Measurements from ENCODE around the gene MCM5. TPM values are rescaled to one million over a fixed set of nuclear protein-coding genes. Genes with fewer than 3 reads are reported as not detected.

The MCM5 gene
- total and polyA plus RNA-seq, 2 of the 13 experiments (the other 11 are each of a cell fraction or from before 2014, with no cell fraction given): 40.2 to 93.5 TPM

DNA sequence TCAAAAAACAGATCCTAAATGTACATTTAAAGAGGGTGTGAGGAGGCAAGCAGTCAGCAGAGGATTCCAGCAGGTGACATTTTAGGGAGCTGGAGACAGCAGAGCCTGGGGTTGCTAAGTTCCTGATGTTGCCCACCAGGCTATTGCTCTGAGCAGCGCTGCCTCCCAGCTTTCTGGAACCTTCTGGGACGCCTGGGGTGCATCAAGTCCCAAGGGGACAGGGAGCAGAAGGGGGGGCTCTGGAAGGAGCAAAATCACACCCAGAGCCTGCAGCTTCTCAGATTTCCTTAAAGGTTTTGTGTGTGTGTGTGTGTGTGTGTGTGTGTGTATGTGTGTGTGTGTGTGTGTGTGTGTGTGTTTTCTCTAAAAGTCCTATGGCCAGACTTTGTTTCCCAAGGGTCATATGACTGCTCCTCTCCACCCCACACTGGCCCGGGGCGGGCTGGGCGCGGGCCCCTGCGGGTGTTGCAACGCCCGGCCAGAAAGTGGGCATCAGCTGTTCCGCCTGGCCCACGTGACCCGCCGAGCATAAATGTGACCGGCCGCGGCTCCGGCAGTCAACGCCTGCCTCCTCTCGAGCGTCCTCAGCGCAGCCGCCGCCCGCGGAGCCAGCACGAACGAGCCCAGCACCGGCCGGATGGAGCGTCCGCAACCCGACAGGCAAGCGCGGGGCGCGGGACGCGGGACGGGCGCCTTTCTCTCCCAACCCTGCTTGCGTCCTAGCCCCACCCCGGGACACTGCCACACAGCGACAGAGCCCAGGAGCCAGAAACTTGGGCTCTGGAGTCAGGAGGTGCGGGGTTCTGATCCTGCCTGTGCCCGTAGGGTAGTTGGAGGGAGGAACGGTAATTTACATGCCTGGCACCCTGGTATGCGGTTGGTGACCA is 19.2 kb upstream of the MCM5 start, which contains the start of gene HMOX1 (continued):
- TF ChIP-seq, protein P1, sequence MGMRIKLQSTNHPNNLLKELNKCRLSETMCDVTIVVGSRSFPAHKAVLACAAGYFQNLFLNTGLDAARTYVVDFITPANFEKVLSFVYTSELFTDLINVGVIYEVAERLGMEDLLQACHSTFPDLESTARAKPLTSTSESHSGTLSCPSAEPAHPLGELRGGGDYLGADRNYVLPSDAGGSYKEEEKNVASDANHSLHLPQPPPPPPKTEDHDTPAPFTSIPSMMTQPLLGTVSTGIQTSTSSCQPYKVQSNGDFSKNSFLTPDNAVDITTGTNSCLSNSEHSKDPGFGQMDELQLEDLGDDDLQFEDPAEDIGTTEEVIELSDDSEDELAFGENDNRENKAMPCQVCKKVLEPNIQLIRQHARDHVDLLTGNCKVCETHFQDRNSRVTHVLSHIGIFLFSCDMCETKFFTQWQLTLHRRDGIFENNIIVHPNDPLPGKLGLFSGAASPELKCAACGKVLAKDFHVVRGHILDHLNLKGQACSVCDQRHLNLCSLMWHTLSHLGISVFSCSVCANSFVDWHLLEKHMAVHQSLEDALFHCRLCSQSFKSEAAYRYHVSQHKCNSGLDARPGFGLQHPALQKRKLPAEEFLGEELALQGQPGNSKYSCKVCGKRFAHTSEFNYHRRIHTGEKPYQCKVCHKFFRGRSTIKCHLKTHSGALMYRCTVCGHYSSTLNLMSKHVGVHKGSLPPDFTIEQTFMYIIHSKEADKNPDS (CRISPR knock-in tag; IDR thresholded peaks at IDR 0.05): no peak; the same call in 1 of the 2 replicates
- no peak for TF ChIP-seq ZNF329 (CRISPR knock-in tag; IDR thresholded peaks at IDR 0.05; ENCODE audit: low read depth)
- TF ChIP-seq GTF2F1 (IDR thresholded peaks at IDR 0.05; ENCODE audit: low read length): no peak
- TF ChIP-seq ZNF20 (CRISPR knock-in tag; IDR thresholded peaks at IDR 0.05): no peak
- TF ChIP-seq, protein P2, sequence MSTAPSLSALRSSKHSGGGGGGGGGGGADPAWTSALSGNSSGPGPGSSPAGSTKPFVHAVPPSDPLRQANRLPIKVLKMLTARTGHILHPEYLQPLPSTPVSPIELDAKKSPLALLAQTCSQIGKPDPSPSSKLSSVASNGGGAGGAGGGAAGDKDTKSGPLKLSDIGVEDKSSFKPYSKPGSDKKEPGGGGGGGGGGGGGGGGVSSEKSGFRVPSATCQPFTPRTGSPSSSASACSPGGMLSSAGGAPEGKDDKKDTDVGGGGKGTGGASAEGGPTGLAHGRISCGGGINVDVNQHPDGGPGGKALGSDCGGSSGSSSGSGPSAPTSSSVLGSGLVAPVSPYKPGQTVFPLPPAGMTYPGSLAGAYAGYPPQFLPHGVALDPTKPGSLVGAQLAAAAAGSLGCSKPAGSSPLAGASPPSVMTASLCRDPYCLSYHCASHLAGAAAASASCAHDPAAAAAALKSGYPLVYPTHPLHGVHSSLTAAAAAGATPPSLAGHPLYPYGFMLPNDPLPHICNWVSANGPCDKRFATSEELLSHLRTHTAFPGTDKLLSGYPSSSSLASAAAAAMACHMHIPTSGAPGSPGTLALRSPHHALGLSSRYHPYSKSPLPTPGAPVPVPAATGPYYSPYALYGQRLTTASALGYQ (CRISPR knock-in tag; IDR thresholded peaks at IDR 0.05): 0 out of 2 replicates have a peak, but pooled peaks have one; percentile 44
- TF ChIP-seq, protein P3, sequence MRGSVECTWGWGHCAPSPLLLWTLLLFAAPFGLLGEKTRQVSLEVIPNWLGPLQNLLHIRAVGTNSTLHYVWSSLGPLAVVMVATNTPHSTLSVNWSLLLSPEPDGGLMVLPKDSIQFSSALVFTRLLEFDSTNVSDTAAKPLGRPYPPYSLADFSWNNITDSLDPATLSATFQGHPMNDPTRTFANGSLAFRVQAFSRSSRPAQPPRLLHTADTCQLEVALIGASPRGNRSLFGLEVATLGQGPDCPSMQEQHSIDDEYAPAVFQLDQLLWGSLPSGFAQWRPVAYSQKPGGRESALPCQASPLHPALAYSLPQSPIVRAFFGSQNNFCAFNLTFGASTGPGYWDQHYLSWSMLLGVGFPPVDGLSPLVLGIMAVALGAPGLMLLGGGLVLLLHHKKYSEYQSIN (CRISPR knock-in tag; IDR thresholded peaks at IDR 0.05; ENCODE audit: borderline replicate concordance): no peak
- no peak for TF ChIP-seq ZNF562 (CRISPR knock-in tag; IDR thresholded peaks at IDR 0.05; ENCODE audit: borderline replicate concordance)
- TF ChIP-seq KLF6 (CRISPR knock-in tag; IDR thresholded peaks at IDR 0.05): peak; percentile 78; the same call in 1 of the 2 replicates
- 0 out of 2 replicates have a peak, but pooled peaks have one; percentile 39 for TF ChIP-seq RORA (CRISPR knock-in tag; IDR thresholded peaks at IDR 0.05)
- TF ChIP-seq ESRRA (CRISPR knock-in tag; IDR thresholded peaks at IDR 0.05; ENCODE audit: low read depth): 0 out of 2 replicates have a peak, but pooled peaks have one; percentile 48
- TF ChIP-seq, protein P4, sequence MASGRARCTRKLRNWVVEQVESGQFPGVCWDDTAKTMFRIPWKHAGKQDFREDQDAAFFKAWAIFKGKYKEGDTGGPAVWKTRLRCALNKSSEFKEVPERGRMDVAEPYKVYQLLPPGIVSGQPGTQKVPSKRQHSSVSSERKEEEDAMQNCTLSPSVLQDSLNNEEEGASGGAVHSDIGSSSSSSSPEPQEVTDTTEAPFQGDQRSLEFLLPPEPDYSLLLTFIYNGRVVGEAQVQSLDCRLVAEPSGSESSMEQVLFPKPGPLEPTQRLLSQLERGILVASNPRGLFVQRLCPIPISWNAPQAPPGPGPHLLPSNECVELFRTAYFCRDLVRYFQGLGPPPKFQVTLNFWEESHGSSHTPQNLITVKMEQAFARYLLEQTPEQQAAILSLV (CRISPR knock-in tag; IDR thresholded peaks at IDR 0.05; ENCODE audit: borderline replicate concordance): no peak
- TF ChIP-seq, protein P5, sequence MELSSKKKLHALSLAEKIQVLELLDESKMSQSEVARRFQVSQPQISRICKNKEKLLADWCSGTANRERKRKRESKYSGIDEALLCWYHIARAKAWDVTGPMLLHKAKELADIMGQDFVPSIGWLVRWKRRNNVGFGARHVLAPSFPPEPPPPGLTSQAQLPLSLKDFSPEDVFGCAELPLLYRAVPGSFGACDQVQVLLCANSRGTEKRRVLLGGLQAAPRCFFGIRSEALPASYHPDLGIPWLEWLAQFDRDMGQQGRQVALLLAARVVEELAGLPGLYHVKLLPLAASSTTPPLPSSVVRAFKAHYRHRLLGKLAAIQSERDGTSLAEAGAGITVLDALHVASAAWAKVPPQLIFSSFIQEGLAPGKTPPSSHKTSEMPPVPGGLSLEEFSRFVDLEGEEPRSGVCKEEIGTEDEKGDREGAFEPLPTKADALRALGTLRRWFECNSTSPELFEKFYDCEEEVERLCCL (CRISPR knock-in tag; IDR thresholded peaks at IDR 0.05; ENCODE audit: borderline replicate concordance): no peak
- no peak for TF ChIP-seq ZNF841 (CRISPR knock-in tag; IDR thresholded peaks at IDR 0.05; ENCODE audit: borderline replicate concordance)
- no peak for TF ChIP-seq TCF12 (IDR thresholded peaks at IDR 0.05)
- 0 out of 2 replicates have a peak, but pooled peaks have one; percentile 68 for TF ChIP-seq TCF12 (CRISPR knock-in tag; IDR thresholded peaks at IDR 0.05)
- TF ChIP-seq ZNF546 (CRISPR knock-in tag; conservative IDR thresholded peaks at IDR 0.05): no peak
- TF ChIP-seq KDM2A (CRISPR knock-in tag; IDR thresholded peaks at IDR 0.05; ENCODE audit: borderline replicate concordance, low read depth): peak; percentile 83; the same call in 1 of the 2 replicates
- TF ChIP-seq RXRA (CRISPR knock-in tag; IDR thresholded peaks at IDR 0.05): peak; percentile 70
- no peak for TF ChIP-seq CHD4 (IDR thresholded peaks at IDR 0.05; ENCODE audit: borderline replicate concordance, low read length)
- no peak for TF ChIP-seq ARNT (IDR thresholded peaks at IDR 0.05)
- TF ChIP-seq KAT8 (CRISPR knock-in tag; IDR thresholded peaks at IDR 0.05): peak; percentile 68
- TF ChIP-seq HOXA5 (CRISPR knock-in tag; IDR thresholded peaks at IDR 0.05): peak; percentile 84

All from HepG2 (cell line).